ENCODE data around the gene PDE6B. TPM values are rescaled to one million over a fixed set of nuclear protein-coding genes. Genes with fewer than 3 reads are reported as not detected.
A peak's percentile ranks its signal among the peaks of the same experiment; 100 is the strongest.

Gene PDE6B
- total RNA-seq, 2 experiments from 2014 or later = 11.4 to 12.4 TPM

GRCh38 chr4:612749-613125 lies 12.6 kb upstream of the PDE6B start:
- POLR2A ChIA-PET = no interaction called here
- ATAC-seq (ENCODE audit: poor library complexity) = no peak
- H3K4me1 ChIP-seq (ENCODE audit: insufficient read depth, low read length) = no peaks in the 10 kb centered on the region
- Mint-ChIP-seq H3K27me3 (peaks cover 20% of the 10 kb centered on the region), H3K9me3 (no peaks in the 10 kb centered on the region), H3K27ac (no peak overlapping the region), H3K4me3 (no peak overlapping the region), H3K4me1 (ENCODE audit: low read depth) (no peaks in the 10 kb centered on the region), H3K36me3 (ENCODE audit: low read depth) (no peaks in the 10 kb centered on the region)
- intact Hi-C loops (cut with DNase I, micrococcal nuclease) = no loop called here
- no peak overlapping the region for H3K27ac ChIP-seq (ENCODE audit: low read depth in 1 of 2, low read length in 2 of 2)
- CTCF ChIA-PET = no interaction called here
- peaks cover 0 to 5% of the 10 kb centered on the region in 2 experiments for H3K27me3 ChIP-seq (ENCODE audit: control insufficient read depth in 1 of 2, insufficient read depth in 2 of 2, low read length in 2 of 2)
- H3K4me3 ChIP-seq (ENCODE audit: low read length) = no peak overlapping the region
- TF ChIP-seq CTCF (IDR thresholded peaks at IDR 0.05) = no peak
- peak in 1 of 14 experiments; percentile 23 for DNase-seq
- H3K9me3 ChIP-seq (ENCODE audit: control insufficient read depth in 1 of 2, insufficient read depth in 1 of 2, low read length in 2 of 2) = peaks cover 0 to 25% of the 10 kb centered on the region in 2 experiments
- H3K36me3 ChIP-seq (ENCODE audit: insufficient read depth, low read length) = no peaks in the 10 kb centered on the region

- POLR2A ChIA-PET = no interaction called here
- H3K27ac ChIP-seq (ENCODE audit: low read depth in 1 of 2, low read length in 2 of 2) = no peak overlapping the region
- H3K27ac Mint-ChIP-seq = no peak overlapping the region
These were observed 12.2 kb upstream of the PDE6B start for GRCh38 chr4:613126-613525.

GRCh38 chr4:616091-616490 lies 9.3 kb upstream of the PDE6B start:
- no peaks in the 10 kb centered on the region for H3K4me1 ChIP-seq (ENCODE audit: insufficient read depth, low read length)
- no peaks in the 10 kb centered on the region for H3K27me3 ChIP-seq (ENCODE audit: control insufficient read depth in 1 of 2, insufficient read depth in 2 of 2, low read length in 2 of 2)
- Mint-ChIP-seq H3K4me3 (no peak overlapping the region), H3K27ac (no peak overlapping the region), H3K27me3 (peaks cover 26% of the 10 kb centered on the region), H3K36me3 (ENCODE audit: low read depth) (no peaks in the 10 kb centered on the region), H3K4me1 (ENCODE audit: low read depth) (no peaks in the 10 kb centered on the region), H3K9me3 (no peaks in the 10 kb centered on the region)
- ChIA-PET POLR2A (no interaction called here), CTCF (interaction anchor here (1.3 kb wide), 1 partner anchor 10 kb away, joined by 3 read pairs; no protein-coding TSS in a partner anchor)
- H3K9me3 ChIP-seq (ENCODE audit: control insufficient read depth in 1 of 2, insufficient read depth in 1 of 2, low read length in 2 of 2) = peaks cover 0 to 29% of the 10 kb centered on the region in 2 experiments
- H3K4me3 ChIP-seq (ENCODE audit: low read length) = no peak overlapping the region
- ATAC-seq (ENCODE audit: poor library complexity) (no peak), DNase-seq (no peak)
- intact Hi-C loops (cut with DNase I, micrococcal nuclease) = no loop called here
- no peak for TF ChIP-seq CTCF (IDR thresholded peaks at IDR 0.05)
- no peaks in the 10 kb centered on the region for H3K36me3 ChIP-seq (ENCODE audit: insufficient read depth, low read length)
- H3K27ac ChIP-seq (ENCODE audit: low read depth in 1 of 2, low read length in 2 of 2) = no peak overlapping the region

More at GRCh38 chr4:613126-613525, 12.2 kb upstream of the PDE6B start:
- no peaks in the 10 kb centered on the region for H3K9me3 Mint-ChIP-seq
- ATAC-seq (ENCODE audit: poor library complexity) = no peak
- H3K27me3 Mint-ChIP-seq = peaks cover 24% of the 10 kb centered on the region
- H3K4me1 ChIP-seq (ENCODE audit: insufficient read depth, low read length) = no peaks in the 10 kb centered on the region
- peaks cover 0 to 28% of the 10 kb centered on the region in 2 experiments for H3K9me3 ChIP-seq (ENCODE audit: control insufficient read depth in 1 of 2, insufficient read depth in 1 of 2, low read length in 2 of 2)
- CTCF ChIA-PET = no interaction called here
- no peak overlapping the region for H3K4me3 Mint-ChIP-seq
- peak in 1 of 14 experiments; percentile 11 for DNase-seq
- no peaks in the 10 kb centered on the region for H3K36me3 ChIP-seq (ENCODE audit: insufficient read depth, low read length)
- H3K4me1 Mint-ChIP-seq (ENCODE audit: low read depth) = no peaks in the 10 kb centered on the region
- intact Hi-C loops (cut with DNase I, micrococcal nuclease) = no loop called here
- no peaks in the 10 kb centered on the region for H3K36me3 Mint-ChIP-seq (ENCODE audit: low read depth)
- H3K4me3 ChIP-seq (ENCODE audit: low read length) = no peak overlapping the region
- no peak for TF ChIP-seq CTCF (IDR thresholded peaks at IDR 0.05)
- peaks cover 0 to 5% of the 10 kb centered on the region in 2 experiments for H3K27me3 ChIP-seq (ENCODE audit: control insufficient read depth in 1 of 2, insufficient read depth in 2 of 2, low read length in 2 of 2)

All from CD4-positive, alpha-beta T cell (primary cell).